Right cardiac atrium (tissue), 5 donors: ENCODE measurements around the gene EVI5. TPM values are rescaled to one million over a fixed set of nuclear protein-coding genes. Genes with fewer than 3 reads are reported as not detected.

Source experiments
- ATAC-seq, 2 donors: fragments of 200-7000 bp; cut with Tn5 transposase; one replicate each; pipeline versions ENCODE4 v1.8.0 to v1.9.1; 2020; ENCODE audit warnings: moderate library complexity in 2 of 2, mild to moderate bottlenecking in 1 of 2
- DNase-seq, 3 donors: peaks; one replicate each; pipeline ENCODE4 v3.0.0-alpha.2; 2020
- H3K27ac ChIP-seq: one replicate; pipeline ENCODE4 v1.5.1; 2013; ENCODE audit warnings: mild to moderate bottlenecking, low read length, control low read depth, moderate library complexity
- H3K27me3 ChIP-seq: one replicate; pipeline ENCODE4 v1.6.1; 2013; ENCODE audit not compliant: control insufficient read depth, insufficient read depth
- H3K4me1 ChIP-seq: one replicate; pipeline ENCODE4 v1.6.1; 2013; ENCODE audit warnings: low read length; ENCODE audit not compliant: control insufficient read depth, insufficient read depth
- H3K4me3 ChIP-seq: one replicate; pipeline ENCODE4 v1.5.1; 2013; ENCODE audit warnings: low read length, control low read depth
- H3K9me3 ChIP-seq: one replicate; pipeline ENCODE4 v1.6.1; 2013; ENCODE audit warnings: low read length; ENCODE audit not compliant: control insufficient read depth
- WGBS: extraction: QIAGEN DNeasy Blood & Tissue Kit; methylation state at CpG from one replicate; pipeline ENCODE4 v1.1.7; 2013; 5-methylcytosine and 5-hydroxymethylcytosine counted together
- intact Hi-C, 4 donors: fragments of 100-400 bp; cut with DNase I; formaldehyde crosslinking; loops; one replicate each; pipeline versions ENCODE4 v1.11.0 to v1.14.0; 2022 to 2023
- polyA plus RNA-seq: library from polyadenylated mRNA; stranded (reverse); fragments of 200-250 nt; gene quantifications from one replicate; pipeline ENCODE4 v1.2.3, GENCODE V29; 2013
- total RNA-seq, 4 donors: library from RNA; stranded (reverse); fragmentation: NEBNext Ultra II Directional; extraction: Animal tissue kit (Norgen Biotek cat#: 25700); gene quantifications; one replicate each; pipeline ENCODE4 v1.2.1, GENCODE V29; 2021
- donor health status: healthy with polysubstance abuse.
- donor health status: DM: no; HTN: yes; CAD: no.
- donor health status: DM: no; HTN: no; CAD: no.
- donor health status: DM: no; HTN: yes; CAD: no; lungs with severe emphysema.
- donor health status: DM: yes; HTN: yes; CAD: no.

EVI5 gene
- total and polyA plus RNA-seq, 5 donors: 5.9 to 58.1 (median 47.9) TPM

- H3K27me3 ChIP-seq: no peaks in the 10 kb centered on the region
- H3K4me3 ChIP-seq: no peak overlapping the region
- no peaks in the 10 kb centered on the region for H3K4me1 ChIP-seq
- intact Hi-C loops: no loop called here
- 95% methylated on average over 3 of the region's 3 CpGs for WGBS
- no peak for ATAC-seq
- no peaks in the 10 kb centered on the region for H3K9me3 ChIP-seq
- H3K27ac ChIP-seq: no peak overlapping the region
- DNase-seq: no peak
These were observed 209.8 kb downstream of the EVI5 start for GRCh38 chr1:92575123-92575522.

- intact Hi-C loops: no loop called here
- ATAC-seq (no peak), DNase-seq (no peak)
- 50% methylated on average over 2 of the region's 2 CpGs for WGBS
- H3K27ac ChIP-seq: no peak overlapping the region
- H3K9me3 ChIP-seq: no peaks in the 10 kb centered on the region
- H3K4me1 ChIP-seq: no peaks in the 10 kb centered on the region
- no peak overlapping the region for H3K4me3 ChIP-seq
- no peaks in the 10 kb centered on the region for H3K27me3 ChIP-seq
These were observed 212.4 kb downstream of the EVI5 start for GRCh38 chr1:92572520-92572919.

- ATAC-seq (no peak), DNase-seq (no peak)
- WGBS: 98% methylated on average over 2 of the region's 2 CpGs
- Histone ChIP-seq H3K9me3 (no peaks in the 10 kb centered on the region), H3K4me1 (no peaks in the 10 kb centered on the region), H3K27ac (no peak overlapping the region), H3K27me3 (no peaks in the 10 kb centered on the region), H3K4me3 (no peak overlapping the region)
- intact Hi-C loops: no loop called here
These were observed 213.3 kb downstream of the EVI5 start for GRCh38 chr1:92571578-92571977.

- Histone ChIP-seq H3K4me1 (no peaks in the 10 kb centered on the region), H3K27me3 (no peaks in the 10 kb centered on the region), H3K4me3 (no peak overlapping the region), H3K9me3 (no peaks in the 10 kb centered on the region), H3K27ac (no peak overlapping the region)
- WGBS: 97% methylated on average over 1 of the region's 1 CpG
- DNase-seq (no peak), ATAC-seq (no peak)
- intact Hi-C loops: no loop called here
These were observed 217.6 kb downstream of the EVI5 start for GRCh38 chr1:92567211-92567868.

- WGBS: 96% methylated on average over 6 of the region's 6 CpGs
- Histone ChIP-seq H3K27me3 (no peaks in the 10 kb centered on the region), H3K4me1 (no peaks in the 10 kb centered on the region), H3K9me3 (no peaks in the 10 kb centered on the region), H3K4me3 (no peak overlapping the region), H3K27ac (no peak overlapping the region)
- ATAC-seq: no peak
- DNase-seq: no peak
- intact Hi-C loops: no loop called here
These were observed 221.3 kb downstream of the EVI5 start for GRCh38 chr1:92563457-92564216.

GRCh38 chr1:92556350-92556749 lies 228.6 kb downstream of the EVI5 start:
- Histone ChIP-seq H3K4me1 (no peaks in the 10 kb centered on the region), H3K9me3 (no peaks in the 10 kb centered on the region), H3K4me3 (no peak overlapping the region), H3K27me3 (no peaks in the 10 kb centered on the region), H3K27ac (no peak overlapping the region)
- WGBS: 89% methylated on average over 1 of the region's 1 CpG
- DNase-seq (no peak), ATAC-seq (no peak)
- intact Hi-C loops: no loop called here

- Histone ChIP-seq H3K27ac (no peak overlapping the region), H3K9me3 (no peaks in the 10 kb centered on the region), H3K4me1 (no peaks in the 10 kb centered on the region), H3K27me3 (no peaks in the 10 kb centered on the region), H3K4me3 (no peak overlapping the region)
- ATAC-seq (no peak), DNase-seq (no peak)
- intact Hi-C loops: no loop called here
- WGBS: 92% methylated on average over 3 of the region's 3 CpGs
These were observed 230.7 kb downstream of the EVI5 start for GRCh38 chr1:92554216-92554615.

GRCh38 chr1:92551916-92552315 lies 233.0 kb downstream of the EVI5 start:
- no peaks in the 10 kb centered on the region for H3K4me1 ChIP-seq
- H3K27me3 ChIP-seq: no peaks in the 10 kb centered on the region
- H3K9me3 ChIP-seq: no peaks in the 10 kb centered on the region
- no peak for DNase-seq
- WGBS: 10% methylated on average over 1 of the region's 1 CpG
- H3K4me3 ChIP-seq: no peak overlapping the region
- intact Hi-C loops: no loop called here
- no peak for ATAC-seq
- no peak overlapping the region for H3K27ac ChIP-seq

- ATAC-seq (no peak), DNase-seq (no peak)
- Histone ChIP-seq H3K27me3 (no peaks in the 10 kb centered on the region), H3K9me3 (no peaks in the 10 kb centered on the region), H3K4me1 (no peaks in the 10 kb centered on the region), H3K27ac (no peak overlapping the region), H3K4me3 (no peak overlapping the region)
- intact Hi-C loops: no loop called here
- 75% methylated on average over 2 of the region's 2 CpGs for WGBS
These were observed 240.1 kb downstream of the EVI5 start for GRCh38 chr1:92544756-92545165.

- Histone ChIP-seq H3K9me3 (no peaks in the 10 kb centered on the region), H3K27ac (no peak overlapping the region), H3K4me1 (no peaks in the 10 kb centered on the region), H3K4me3 (no peak overlapping the region), H3K27me3 (no peaks in the 10 kb centered on the region)
- DNase-seq: no peak
- WGBS: 93% methylated on average over 9 of the region's 9 CpGs
- no peak for ATAC-seq
- intact Hi-C loops: no loop called here
These were observed 241.5 kb downstream of the EVI5 start for GRCh38 chr1:92543131-92544055.
